Stimulated activated CD4-positive, alpha-beta T cell treated with anti-CD3 and anti-CD28 coated beads, Interleukin-15, amount 100 ng/mL, for 48 hours (primary cell): ENCODE data around the gene IL1RAPL1.
"Not testable (repeated sequence)": the region's sequence is repeated elsewhere in the genome, so short reads cannot be mapped to it uniquely, and the experiment has no call there.

Source experiments
- DNase-seq, 2 donors: peaks; one replicate each; pipeline ENCODE4 v3.0.0-alpha.2; 2020; ENCODE audit warnings: low read depth in 2 of 2

IL1RAPL1 gene

GRCh38 chrX:29110041-29110440, 522.8 kb downstream of the IL1RAPL1 start:
- DNase-seq: no peak

GRCh38 chrX:29113221-29113620, 526.0 kb downstream of the IL1RAPL1 start:
- no peak for DNase-seq

GRCh38 chrX:29122817-29123216, 535.6 kb downstream of the IL1RAPL1 start:
- DNase-seq: not testable (repeated sequence)

GRCh38 chrX:29130905-29131304, 543.7 kb downstream of the IL1RAPL1 start:
- no peak for DNase-seq

GRCh38 chrX:29136904-29137303, 549.7 kb downstream of the IL1RAPL1 start:
- no peak for DNase-seq

- DNase-seq: no peak
Observed at GRCh38 chrX:29138003-29138402, 550.8 kb downstream of the IL1RAPL1 start.

GRCh38 chrX:29143356-29143755, 556.1 kb downstream of the IL1RAPL1 start:
- no peak for DNase-seq

GRCh38 chrX:29143756-29144155, 556.5 kb downstream of the IL1RAPL1 start:
- DNase-seq: no peak

GRCh38 chrX:29145316-29145715, 558.1 kb downstream of the IL1RAPL1 start:
- DNase-seq: no peak

- no peak for DNase-seq
Observed at GRCh38 chrX:29148511-29148910, 561.3 kb downstream of the IL1RAPL1 start.

GRCh38 chrX:29155286-29155685, 568.0 kb downstream of the IL1RAPL1 start:
- DNase-seq: no peak

GRCh38 chrX:29172880-29173279, 585.6 kb downstream of the IL1RAPL1 start:
- no peak for DNase-seq

- no peak for DNase-seq
Observed at GRCh38 chrX:29187264-29187663, 600.0 kb downstream of the IL1RAPL1 start.

- DNase-seq: no peak
Observed at GRCh38 chrX:29196501-29196900, 609.3 kb downstream of the IL1RAPL1 start.

- DNase-seq: no peak
Observed at GRCh38 chrX:29215251-29215650, 628.0 kb downstream of the IL1RAPL1 start.

- no peak for DNase-seq
Observed at GRCh38 chrX:29225670-29226069, 638.4 kb downstream of the IL1RAPL1 start.

GRCh38 chrX:29229802-29230201, 642.6 kb downstream of the IL1RAPL1 start:
- DNase-seq: no peak

- no peak for DNase-seq
Observed at GRCh38 chrX:29231800-29232199, 644.6 kb downstream of the IL1RAPL1 start.

GRCh38 chrX:29233592-29234183, 646.4 kb downstream of the IL1RAPL1 start:
- DNase-seq: no peak

GRCh38 chrX:29237972-29238371, 650.7 kb downstream of the IL1RAPL1 start:
- no peak for DNase-seq

GRCh38 chrX:29241809-29242208, 654.6 kb downstream of the IL1RAPL1 start:
- no peak for DNase-seq

GRCh38 chrX:29242856-29243255, 655.6 kb downstream of the IL1RAPL1 start:
- no peak for DNase-seq

GRCh38 chrX:29243942-29244341, 656.7 kb downstream of the IL1RAPL1 start:
- DNase-seq: no peak

GRCh38 chrX:29254515-29254914, 667.3 kb downstream of the IL1RAPL1 start:
- DNase-seq: no peak
